H1 (cell line): ENCODE results near the gene FHAD1. TPM values are rescaled to one million over a fixed set of nuclear protein-coding genes. Genes with fewer than 3 reads are reported as not detected.

Experiments
- CTCF ChIA-PET: fragments of 300-600 bp; sonication (Branson Sonifier 250); formaldehyde crosslinking; loops from one replicate; lab custom pipeline; 2021; ENCODE audit not compliant: partially characterized antibody; lab: Charles Lee
- POLR2A ChIA-PET: fragments of 300-600 bp; sonication (Branson Sonifier 250); formaldehyde crosslinking; loops from one replicate; lab custom pipeline; 2021; ENCODE audit warnings: inconsistent platforms; ENCODE audit not compliant: partially characterized antibody; lab: Charles Lee
- DNase-seq, 2 experiments: peaks; one replicate each; pipeline versions ENCODE4 v3.0.0 to v3.0.0-alpha.2; 2010 to 2022; ENCODE audit warnings: low spot score in 2 of 2, low read depth in 1 of 2, mixed read lengths in 1 of 2
- FAIRE-seq: peaks from 2 replicates; lab custom pipeline; 2011; peaks lifted over from hg19 to GRCh38; lab: Jason Lieb, UNC
- H2AFZ ChIP-seq: 2 replicates; pipeline ENCODE4 v1.8.1; 2012; ENCODE audit warnings: low read length, inconsistent platforms
- H2AK5ac ChIP-seq: 2 replicates; pipeline ENCODE4 v1.6.1; 2013; ENCODE audit warnings: low read depth, low read length
- H2BK120ac ChIP-seq: replicated peaks from 2 replicates; pipeline ENCODE3; 2013; ENCODE audit warnings: low read depth, low read length, inconsistent platforms
- H2BK12ac ChIP-seq: 2 replicates; pipeline ENCODE4 v1.6.1; 2013; ENCODE audit warnings: low read depth, low read length
- H2BK15ac ChIP-seq: 2 replicates; pipeline ENCODE4 v1.6.1; 2013; ENCODE audit warnings: low read length
- H2BK20ac ChIP-seq: 2 replicates; pipeline ENCODE4 v1.6.1; 2013; ENCODE audit warnings: low read length
- H2BK5ac ChIP-seq: 2 replicates; pipeline ENCODE4 v1.6.1; 2013; ENCODE audit warnings: low read depth, low read length
- H3K14ac ChIP-seq: 2 replicates; pipeline ENCODE4 v1.6.1; 2013; ENCODE audit warnings: inconsistent platforms; ENCODE audit not compliant: insufficient read length
- H3K18ac ChIP-seq: 2 replicates; pipeline ENCODE4 v1.6.1; 2013; ENCODE audit warnings: low read length; ENCODE audit errors: extremely low read depth
- H3K23ac ChIP-seq: 2 replicates; pipeline ENCODE4 v1.6.1; 2013; ENCODE audit warnings: inconsistent platforms; ENCODE audit not compliant: insufficient read length
- H3K23me2 ChIP-seq: 2 replicates; pipeline ENCODE4 v1.6.1; 2013; ENCODE audit warnings: low read depth, low read length
- H3K27ac ChIP-seq: 2 replicates; pipeline ENCODE4 v1.6.1; 2011; ENCODE audit warnings: low read depth, low read length, inconsistent platforms
- H3K27me3 ChIP-seq, 4 experiments: replicated peaks in 1 of 4; 1 replicate in 1 of 4; 2 replicates in 3 of 4; pipeline versions ENCODE4 v1.6.1 to v1.8.1; 2011 to 2013; ENCODE audit warnings: low read length in 3 of 4, mild to moderate bottlenecking in 3 of 4, inconsistent platforms in 2 of 4, mixed read lengths in 2 of 4, moderate library complexity in 1 of 4; ENCODE audit not compliant: control insufficient read depth in 3 of 4, insufficient read depth in 3 of 4; ENCODE audit errors: extremely low read depth in 1 of 4
- H3K36me3 ChIP-seq, 4 experiments: 2 replicates each; pipeline versions ENCODE4 v1.6.1 to v1.8.1; 2011 to 2013; ENCODE audit warnings: mild to moderate bottlenecking in 4 of 4, low read length in 3 of 4, moderate library complexity in 2 of 4, control low read depth in 1 of 4, inconsistent platforms in 1 of 4; ENCODE audit not compliant: insufficient read depth in 4 of 4, control insufficient read depth in 2 of 4
- H3K4ac ChIP-seq: replicated peaks from 2 replicates; pipeline ENCODE3; 2013; ENCODE audit warnings: low read length, low read depth, mixed read lengths, inconsistent platforms; ENCODE audit not compliant: insufficient read length
- H3K4me1 ChIP-seq, 4 experiments: replicated peaks in 1 of 4; 1 replicate in 1 of 4; 2 replicates in 3 of 4; pipeline versions ENCODE4 v1.6.1 to v1.8.1; 2011 to 2013; ENCODE audit warnings: low read length in 3 of 4, inconsistent platforms in 2 of 4, mixed read lengths in 1 of 4; ENCODE audit not compliant: insufficient read depth in 4 of 4, control insufficient read depth in 3 of 4
- H3K4me2 ChIP-seq, 2 experiments: 2 replicates each; pipeline versions ENCODE4 v1.6.1 to v1.8.1; 2011 to 2013; ENCODE audit warnings: low read depth in 2 of 2, low read length in 2 of 2, control low read depth in 1 of 2, inconsistent platforms in 1 of 2, mild to moderate bottlenecking in 1 of 2; ENCODE audit not compliant: insufficient read depth in 1 of 2
- H3K4me3 ChIP-seq, 4 experiments: fragments of 200-600, 300-600 bp in 1 of 4; sonication (generic), shearing (Covaris generic), sonication (Bioruptor Twin) in 1 of 4; 2 replicates each; pipeline versions ENCODE4 v1.5.1 to v1.8.1; 2011 to 2016; ENCODE audit warnings: low read length in 4 of 4, low read depth in 3 of 4, control low read depth in 2 of 4, inconsistent platforms in 2 of 4, mild to moderate bottlenecking in 2 of 4, mixed read lengths in 1 of 4, moderate library complexity in 1 of 4; ENCODE audit not compliant: insufficient read depth in 2 of 4; ENCODE audit errors: extremely low read depth in 1 of 4
- H3K56ac ChIP-seq: replicated peaks from 2 replicates; pipeline ENCODE3; 2013; ENCODE audit warnings: low read depth, mild to moderate bottlenecking, mixed read lengths, low read length, inconsistent platforms; ENCODE audit not compliant: insufficient read length
- H3K79me1 ChIP-seq: 2 replicates; pipeline ENCODE4 v1.6.1; 2013; ENCODE audit warnings: low read depth, low read length, control low read depth
- H3K79me2 ChIP-seq, 2 experiments: 2 replicates each; pipeline versions ENCODE4 v1.6.1 to v1.8.1; 2012 to 2013; ENCODE audit warnings: low read length in 2 of 2, mild to moderate bottlenecking in 2 of 2, inconsistent platforms in 1 of 2; ENCODE audit not compliant: insufficient read depth in 2 of 2, control insufficient read depth in 1 of 2
- H3K9ac ChIP-seq, 4 experiments: replicated peaks in 1 of 4; 1 replicate in 1 of 4; 2 replicates in 3 of 4; pipeline versions ENCODE4 v1.6.1 to v1.8.1; 2011 to 2013; ENCODE audit warnings: low read depth in 3 of 4, low read length in 3 of 4, control low read depth in 2 of 4, mild to moderate bottlenecking in 2 of 4, moderate library complexity in 2 of 4, inconsistent platforms in 1 of 4; ENCODE audit errors: extremely low read depth in 1 of 4
- H3K9me3 ChIP-seq, 2 experiments: 2 replicates each; pipeline versions ENCODE4 v1.6.1 to v1.8.1; 2012 to 2013; ENCODE audit warnings: mild to moderate bottlenecking in 2 of 2, moderate library complexity in 2 of 2, control low read depth in 1 of 2, inconsistent platforms in 1 of 2, low read depth in 1 of 2, low read length in 1 of 2, mixed read lengths in 1 of 2; ENCODE audit not compliant: insufficient read depth in 2 of 2
- H4K20me1 ChIP-seq, 2 experiments: replicated peaks in 1 of 2; 2 replicates each; pipeline versions ENCODE3 to v1.8.1; 2011 to 2013; ENCODE audit warnings: inconsistent platforms in 2 of 2, low read length in 2 of 2, mild to moderate bottlenecking in 1 of 2; ENCODE audit not compliant: insufficient read depth in 2 of 2, control insufficient read depth in 1 of 2
- H4K5ac ChIP-seq: 2 replicates; pipeline ENCODE4 v1.6.1; 2013; ENCODE audit warnings: low read length, low read depth, mixed read lengths, inconsistent platforms; ENCODE audit not compliant: insufficient read length
- H4K8ac ChIP-seq: 2 replicates; pipeline ENCODE4 v1.8.0; 2013; ENCODE audit warnings: mild to moderate bottlenecking, moderate library complexity, low read length, inconsistent platforms; ENCODE audit not compliant: insufficient read depth; ENCODE audit errors: extremely low read depth
- H4K91ac ChIP-seq: replicated peaks from 2 replicates; pipeline ENCODE3; 2013; ENCODE audit warnings: low read length, mixed read lengths, inconsistent platforms; ENCODE audit not compliant: insufficient read length
- ATF2 ChIP-seq: IDR thresholded peaks from 2 replicates; pipeline ENCODE4 v1.6.1; 2012; ENCODE audit warnings: low read length, inconsistent platforms
- CBX8 ChIP-seq: fragments of 300-800, 300-1000 bp; sonication (generic); IDR thresholded peaks from 2 replicates; pipeline ENCODE4 v1.7.1; 2016; ENCODE audit warnings: low read depth, low read length, borderline replicate concordance
- EZH2 ChIP-seq: fragments of 200-600 bp; sonication (generic); IDR thresholded peaks from 2 replicates; pipeline ENCODE4 v1.7.1; 2012; ENCODE audit warnings: low read depth, mild to moderate bottlenecking, moderate library complexity, low read length, inconsistent platforms; ENCODE audit not compliant: severe bottlenecking
- FOSL1 ChIP-seq: IDR thresholded peaks from 2 replicates; pipeline ENCODE4 v1.6.1; 2011; ENCODE audit warnings: mild to moderate bottlenecking, low read depth, low read length, moderate library complexity; ENCODE audit not compliant: insufficient read depth
- GABPA ChIP-seq: IDR thresholded peaks from 2 replicates; pipeline ENCODE4 v1.6.1; 2011; ENCODE audit warnings: mild to moderate bottlenecking, low read length, moderate library complexity, borderline replicate concordance; ENCODE audit not compliant: insufficient read depth
- POLR2AphosphoS5 ChIP-seq: IDR thresholded peaks from 2 replicates; pipeline ENCODE4 v1.6.1; 2011; ENCODE audit warnings: low read depth, low read length
- RNF2 ChIP-seq: fragments of 200-900, 300-1000 bp; sonication (generic); IDR thresholded peaks from 2 replicates; pipeline ENCODE4 v1.7.1; 2016; ENCODE audit warnings: borderline replicate concordance, low read depth, mild to moderate bottlenecking, antibody characterized with exemption, low read length; ENCODE audit not compliant: poor library complexity, severe bottlenecking; ENCODE audit errors: missing control alignments
- SP2 ChIP-seq: IDR thresholded peaks from 2 replicates; pipeline ENCODE4 v1.6.1; 2012; ENCODE audit warnings: mild to moderate bottlenecking, low read length, inconsistent platforms
- SRF ChIP-seq: IDR thresholded peaks from 2 replicates; pipeline ENCODE4 v1.6.1; 2011; ENCODE audit warnings: mild to moderate bottlenecking, low read depth, low read length, moderate library complexity
- TAF1 ChIP-seq: IDR thresholded peaks from 2 replicates; pipeline ENCODE4 v1.6.1; 2011; ENCODE audit warnings: mild to moderate bottlenecking, low read depth, low read length
- TAF7 ChIP-seq: optimal IDR thresholded peaks from 2 replicates; pipeline ENCODE3; 2011; ENCODE audit warnings: low read depth, mild to moderate bottlenecking, inconsistent platforms, low read length, moderate library complexity, borderline replicate concordance
- ZNF274 ChIP-seq: IDR thresholded peaks from 2 replicates; pipeline ENCODE4 v1.7.0; 2012; ENCODE audit warnings: low read length, borderline replicate concordance; ENCODE audit errors: extremely low read depth
- WGBS, 2 experiments: shearing (Covaris generic) in 1 of 2; methylation state at CpG; one replicate each; pipeline versions ENCODE4 v1.1.6 to v1.1.7; 2013 to 2015; ENCODE audit warnings: low lambda C conversion rate in 2 of 2, mixed read lengths in 2 of 2, inconsistent platforms in 1 of 2, low coverage in 1 of 2, missing lambda C conversion rate in 1 of 2; ENCODE audit not compliant: insufficient replicate concordance in 2 of 2, insufficient coverage in 1 of 2, insufficient read length in 1 of 2; ENCODE audit errors: extremely low coverage in 1 of 2, missing lambda C conversion rate in 1 of 2; 5-methylcytosine and 5-hydroxymethylcytosine counted together
- polyA plus RNA-seq, 7 experiments: library from polyadenylated mRNA; depleted of rRNA in 3 of 7; stranded (reverse) in 5 of 7; unstranded in 2 of 7; fragments of >200 nt in 5 of 7; fragments of 200-250 nt in 2 of 7; gene quantifications; 1 replicate in 5 of 7; 2 replicates in 1 of 7; 4 replicates in 1 of 7; pipeline versions ENCODE4 v1.2.1 to v1.2.3, GENCODE V29; 2011 to 2013; ENCODE audit warnings: missing spikeins in 2 of 7, mixed read lengths in 2 of 7
- total RNA-seq: library from RNA; stranded (reverse); fragmentation: NEBNext Ultra II Directional; extraction: Animal tissue kit (Norgen Biotek cat#: 25700); gene quantifications from 2 replicates; pipeline ENCODE4 v1.2.1, GENCODE V29; 2021

Gene FHAD1
- total and polyA plus RNA-seq, 2 of the 8 experiments (the other 6 are each of a cell fraction or from before 2014, with no cell fraction given) = 0.39 to 0.69 TPM

GRCh38 chr1:15224974-15225373 lies 22.0 kb upstream of the FHAD1 start:
- H3K36me3 ChIP-seq = peaks cover 0 to 2% (median under 1%) of the 10 kb centered on the region in 4 experiments; a peak in 2 of 8 replicates
- no peak overlapping the region for H4K8ac ChIP-seq
- H4K20me1 ChIP-seq = no peaks in the 10 kb centered on the region
- H3K18ac ChIP-seq = no peak overlapping the region
- no peak overlapping the region for H3K4ac ChIP-seq
- H3K27me3 ChIP-seq = no peaks in the 10 kb centered on the region
- no peak overlapping the region for H4K5ac ChIP-seq
- H3K56ac ChIP-seq = no peak overlapping the region
- H2BK20ac ChIP-seq = no peak overlapping the region
- H2BK120ac ChIP-seq = no peak overlapping the region
- H2BK12ac ChIP-seq = no peak overlapping the region; the same call in 1 of the 2 replicates
- H3K27ac ChIP-seq = no peak overlapping the region
- H3K9ac ChIP-seq = no peak overlapping the region
- no peak overlapping the region for H3K4me2 ChIP-seq
- no peak overlapping the region for H3K14ac ChIP-seq
- H3K79me2 ChIP-seq = no peaks in the 10 kb centered on the region
- H3K23me2 ChIP-seq = peaks cover 2% of the 10 kb centered on the region; the same call in 1 of the 2 replicates
- H3K4me3 ChIP-seq = no peak overlapping the region
- ChIA-PET CTCF (interaction anchor here (2.2 kb wide), 1 partner anchor 96 kb away, joined by 8 read pairs; no protein-coding TSS in a partner anchor), POLR2A (interaction anchor here (0.5 to 1.0 kb wide), 2 partner anchors 11 to 135 kb away, joined by 3 read pairs; no protein-coding TSS in a partner anchor)
- no peak overlapping the region for H4K91ac ChIP-seq
- no peaks in the 10 kb centered on the region for H3K79me1 ChIP-seq
- WGBS, 2 experiments = 88% methylated on average over 2 of the region's 4 CpGs; no CpG with 5 or more reads in 1 of the 2 experiments
- H3K23ac ChIP-seq = no peak overlapping the region
- FAIRE-seq (no peak), DNase-seq (no peak)
- no peaks in the 10 kb centered on the region for H3K9me3 ChIP-seq
- H2BK5ac ChIP-seq = no peak overlapping the region
- H2BK15ac ChIP-seq = no peak overlapping the region
- H3K4me1 ChIP-seq = peaks cover 0 to 2% (median 0%) of the 10 kb centered on the region in 4 experiments; a peak in 1 of 7 replicates
- no peak overlapping the region for H2AFZ ChIP-seq
- H2AK5ac ChIP-seq = no peak overlapping the region
- TF ChIP-seq POLR2AphosphoS5 = no peak
- no peak for TF ChIP-seq EZH2
- TF ChIP-seq CBX8 = no peak
- TF ChIP-seq RNF2 = no peak
- TF ChIP-seq FOSL1 = no peak
- no peak for TF ChIP-seq TAF7
- no peak for TF ChIP-seq SP2
- no peak for TF ChIP-seq TAF1
- no peak for TF ChIP-seq ZNF274
- no peak for TF ChIP-seq ATF2
- no peak for TF ChIP-seq GABPA
- no peak for TF ChIP-seq SRF
